ENCODE results near the gene BUB1.
"Not testable (repeated sequence)": the region's sequence is repeated elsewhere in the genome, so short reads cannot be mapped to it uniquely, and the experiment has no call there.

BUB1 gene

GRCh38 chr2:110602139-110602538 is 75.7 kb downstream of the BUB1 start:
- not testable (repeated sequence) for DNase-seq, ATAC-seq

- not testable (repeated sequence) for DNase-seq, ATAC-seq
Observed at GRCh38 chr2:110591973-110592372, 85.9 kb downstream of the BUB1 start.

- ATAC-seq, DNase-seq: not testable (repeated sequence)
Observed at GRCh38 chr2:110589677-110590330, 88.1 kb downstream of the BUB1 start.

- not testable (repeated sequence) for ATAC-seq, DNase-seq
Observed at GRCh38 chr2:110588520-110588919, 89.3 kb downstream of the BUB1 start.
